Stimulated activated CD8-positive, alpha-beta memory T cell treated with anti-CD3 and anti-CD28 coated beads, Interleukin-7, amount 100 ng/mL, for 4 hours (primary cell): ENCODE results near the gene TUFM.
"Not testable (repeated sequence)": the region's sequence is repeated elsewhere in the genome, so short reads cannot be mapped to it uniquely, and the experiment has no call there.

Experiments
- DNase-seq, 2 donors: peaks; one replicate each; pipeline ENCODE4 v3.0.0-alpha.2; 2020; ENCODE audit warnings: low read depth in 2 of 2

Gene TUFM

DNA sequence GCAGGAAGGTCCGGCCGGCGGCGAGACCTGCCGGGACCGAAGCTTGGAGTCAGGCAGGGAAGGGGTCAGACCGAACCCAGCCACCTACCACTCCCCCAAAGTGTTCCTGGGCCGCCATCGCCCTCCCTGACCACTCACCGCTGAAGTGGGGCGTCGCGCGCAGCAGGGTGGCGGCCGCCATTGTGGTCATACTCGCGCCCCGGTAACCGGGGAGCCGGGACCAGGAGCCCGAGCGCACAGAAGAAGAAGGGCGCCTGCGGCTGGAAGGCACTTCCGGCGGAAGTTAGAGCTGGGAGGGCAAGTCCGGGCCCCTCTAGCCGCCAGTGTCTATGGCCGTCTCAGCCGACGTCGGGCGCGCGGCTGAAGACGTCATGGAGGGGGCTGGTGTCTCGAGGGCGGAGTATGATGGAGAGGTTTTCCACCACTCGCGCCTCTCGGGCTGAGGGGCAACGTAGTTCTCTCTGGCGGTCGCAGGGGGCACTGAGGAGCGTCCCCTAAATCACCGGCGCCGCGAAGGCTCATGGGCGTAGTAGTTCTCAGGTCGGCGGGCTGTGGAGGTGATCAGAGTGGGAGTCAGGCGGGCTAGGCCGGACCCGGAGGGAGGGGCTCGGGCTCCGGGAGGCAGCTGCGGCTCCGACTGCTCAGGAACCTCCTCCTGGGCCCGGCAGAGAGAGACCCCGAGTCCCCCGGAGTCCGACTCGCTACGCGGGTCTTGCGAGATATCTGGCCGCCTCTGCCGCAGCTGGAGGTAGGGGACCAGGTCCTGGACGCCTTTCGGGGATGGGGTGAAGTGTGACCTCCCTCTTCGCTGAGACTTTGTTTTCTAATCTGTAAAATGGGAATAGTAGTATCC lies at the start of gene TUFM:
TSS of gene TUFM (minus strand) at position 269 of the 853 bp plus-strand sequence. CDS start at position 190, 79 bp downstream.
- DNase-seq: peak; percentile 96 to 98

DNA sequence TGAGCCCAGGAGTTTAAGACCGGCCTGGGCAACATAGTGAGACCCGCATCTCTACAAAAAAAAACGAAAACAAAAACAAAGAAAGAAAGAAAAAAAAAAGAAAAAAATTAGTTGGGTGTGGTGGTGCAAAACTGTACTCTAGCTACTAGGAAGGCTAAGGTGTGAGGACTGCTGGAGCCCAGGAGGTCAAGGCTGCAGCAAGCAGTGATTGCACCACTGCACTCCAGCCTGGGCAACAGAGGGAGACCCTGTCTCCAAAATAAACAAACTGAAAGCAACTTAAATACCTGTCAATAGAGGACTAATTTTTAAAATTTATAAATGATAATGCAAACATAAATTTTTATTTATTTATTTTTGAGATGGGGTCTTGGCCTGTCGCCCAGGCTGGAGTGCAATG lies 49.5 kb upstream of the TUFM start:
- no peak for DNase-seq

DNA sequence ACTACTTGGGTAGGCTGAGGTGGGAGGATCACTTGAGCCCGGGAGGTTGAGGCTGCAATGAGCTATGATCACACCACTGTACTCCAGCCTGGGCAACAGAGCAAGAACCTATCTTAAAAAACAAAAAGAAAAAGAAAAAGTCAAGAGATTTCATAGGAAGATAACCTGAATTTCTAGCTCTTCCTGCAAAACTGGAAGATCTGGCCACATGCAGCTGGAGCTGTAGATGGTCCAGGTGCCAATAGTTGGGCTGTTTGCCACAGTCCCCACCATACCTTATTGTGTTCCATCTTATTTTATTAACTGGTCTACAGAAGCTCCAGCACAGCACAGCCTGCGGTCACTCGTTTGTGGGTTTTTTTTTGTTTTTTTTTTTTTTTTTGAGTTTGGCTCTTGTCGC lies 47.1 kb upstream of the TUFM start:
- DNase-seq: no peak

DNA sequence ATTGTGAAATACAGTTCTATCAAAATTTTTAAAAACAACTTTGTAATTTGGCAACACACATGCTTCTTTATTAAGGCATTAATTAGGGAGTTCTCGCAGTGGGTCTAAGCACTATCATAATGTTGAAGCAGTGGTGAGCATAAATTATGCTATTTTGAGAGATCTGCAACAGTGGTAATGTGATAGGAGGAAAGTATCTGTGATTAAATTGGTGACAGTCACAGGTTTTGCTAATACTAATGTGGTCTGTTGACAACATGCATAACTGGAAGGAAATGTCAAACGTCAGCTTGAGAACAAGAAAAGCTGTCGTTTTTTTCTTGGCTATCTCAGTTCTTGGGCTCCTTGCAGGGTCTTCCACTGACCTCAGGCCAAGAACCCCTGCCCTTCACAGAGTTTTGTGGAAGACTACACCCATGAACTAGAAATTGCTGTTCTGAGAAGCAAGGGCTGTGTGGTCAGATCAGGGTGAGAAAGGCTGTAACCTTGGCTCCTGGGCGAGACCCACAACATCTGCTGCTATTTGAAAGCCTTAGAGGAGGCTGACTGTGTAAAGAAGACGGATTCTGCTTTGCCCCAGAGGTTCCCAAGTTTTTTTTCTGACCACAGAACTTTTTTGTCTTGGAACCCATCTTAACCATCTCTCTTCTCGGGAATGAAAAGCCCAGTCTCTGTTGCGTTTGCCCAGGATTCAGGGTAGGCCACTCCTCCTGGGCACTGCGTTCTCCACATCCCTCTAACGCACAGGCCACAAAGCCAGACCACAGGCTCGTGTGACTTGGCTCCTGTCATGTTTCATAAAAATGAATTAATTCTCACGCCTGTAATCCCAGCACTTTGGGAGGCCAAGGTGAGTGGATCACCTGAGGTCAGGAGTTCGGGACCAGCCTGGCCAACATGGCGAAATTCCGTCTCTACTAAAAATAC lies 46.1 kb upstream of the TUFM start:
- no peak for DNase-seq

DNA sequence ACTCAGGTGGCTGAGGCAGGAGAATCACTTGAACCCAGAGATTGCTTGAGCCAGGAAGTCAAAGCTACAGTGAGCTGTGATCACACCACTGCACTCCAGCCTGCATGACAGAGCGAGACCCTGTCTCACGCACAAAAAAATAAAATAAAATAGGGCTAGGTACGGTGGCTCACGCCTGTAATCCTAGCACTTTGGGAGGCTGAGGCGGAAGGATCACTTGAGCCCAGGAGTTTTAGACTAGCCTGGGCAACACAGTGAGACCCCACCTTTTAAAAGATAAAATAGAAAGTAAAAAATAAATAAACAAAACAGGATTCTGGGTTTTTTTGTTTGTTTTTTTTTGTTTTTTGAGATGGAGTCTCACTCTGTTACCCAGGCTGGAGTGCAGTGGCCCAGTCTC lies 44.2 kb upstream of the TUFM start:
- not testable (repeated sequence) for DNase-seq

DNA sequence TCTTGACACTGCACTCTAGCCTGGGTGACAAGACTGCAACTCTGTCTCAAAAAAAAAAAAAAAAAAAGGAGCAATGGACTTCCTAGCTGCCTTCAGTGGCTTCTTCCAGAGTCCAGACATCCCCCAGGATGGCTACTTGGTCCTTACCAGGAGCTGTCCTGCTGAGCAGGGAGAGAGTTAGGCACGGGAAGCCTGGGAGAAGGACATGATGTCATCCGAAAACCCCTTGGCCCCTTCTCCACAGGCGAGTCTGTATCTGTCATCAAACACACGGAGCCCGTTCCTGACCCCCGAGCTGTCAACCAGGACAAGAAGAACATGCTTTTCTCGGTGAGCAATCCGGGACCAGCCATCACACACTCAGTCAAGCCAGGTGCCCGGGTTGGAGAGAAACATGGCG lies 40.8 kb upstream of the TUFM start:
- DNase-seq: no peak

DNA sequence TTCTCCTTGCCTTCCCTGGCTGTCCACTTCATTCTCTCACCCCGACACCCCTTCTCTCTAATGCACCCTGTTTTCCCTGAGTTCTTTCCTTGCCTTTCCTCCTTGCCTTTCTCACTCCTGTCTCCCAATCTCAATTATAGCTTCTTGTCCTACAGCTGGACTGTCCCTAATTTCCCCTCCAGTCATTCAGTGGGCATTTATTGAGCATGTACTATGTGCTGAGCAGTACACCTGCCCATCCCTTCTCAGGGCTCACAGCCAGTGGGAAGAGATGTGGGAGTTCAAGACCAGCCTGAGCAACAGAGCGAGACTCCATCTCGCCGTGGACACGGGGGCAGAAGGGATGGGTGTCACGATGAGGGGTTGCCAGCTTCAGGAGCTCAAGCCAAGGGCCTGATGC lies 37.9 kb upstream of the TUFM start:
- DNase-seq: no peak

DNA sequence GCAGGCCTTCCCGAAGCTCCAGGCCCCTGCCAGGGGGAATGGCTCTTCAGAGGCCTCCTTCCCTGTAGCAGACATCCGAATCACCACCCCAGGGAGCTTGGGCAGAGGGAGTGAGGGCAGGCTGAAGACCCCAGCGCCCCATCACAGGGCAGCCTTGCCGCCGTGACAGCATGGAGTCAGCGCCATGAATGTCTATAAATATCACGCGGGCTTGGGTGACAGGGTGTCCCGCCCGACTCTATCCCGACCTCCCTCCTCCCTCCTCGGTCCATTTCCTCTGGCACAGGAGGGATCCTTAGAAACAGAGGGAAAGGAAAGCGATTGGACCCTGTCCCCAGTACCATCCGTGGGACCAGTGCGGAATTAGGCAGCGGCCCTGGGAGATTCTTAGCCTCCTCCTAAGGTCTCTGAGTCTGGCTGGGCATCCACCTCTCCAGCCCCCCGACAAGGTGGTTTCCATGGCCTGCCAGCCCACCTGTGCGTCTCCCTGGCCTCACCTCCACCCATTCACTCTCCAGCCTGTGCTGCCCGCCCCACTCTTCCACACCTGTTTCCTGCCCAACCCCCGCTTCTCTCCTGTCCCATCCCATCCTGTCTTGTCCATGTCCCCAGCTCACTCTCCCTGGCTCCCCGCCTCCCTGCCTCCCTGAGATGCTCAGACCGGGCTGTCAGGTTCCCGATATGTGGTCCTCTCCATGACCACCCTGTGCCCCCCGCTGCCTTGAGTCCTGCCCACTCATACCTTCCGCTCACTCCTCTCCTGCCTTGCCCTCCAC lies 37.3 kb upstream of the TUFM start:
- no peak for DNase-seq

DNA sequence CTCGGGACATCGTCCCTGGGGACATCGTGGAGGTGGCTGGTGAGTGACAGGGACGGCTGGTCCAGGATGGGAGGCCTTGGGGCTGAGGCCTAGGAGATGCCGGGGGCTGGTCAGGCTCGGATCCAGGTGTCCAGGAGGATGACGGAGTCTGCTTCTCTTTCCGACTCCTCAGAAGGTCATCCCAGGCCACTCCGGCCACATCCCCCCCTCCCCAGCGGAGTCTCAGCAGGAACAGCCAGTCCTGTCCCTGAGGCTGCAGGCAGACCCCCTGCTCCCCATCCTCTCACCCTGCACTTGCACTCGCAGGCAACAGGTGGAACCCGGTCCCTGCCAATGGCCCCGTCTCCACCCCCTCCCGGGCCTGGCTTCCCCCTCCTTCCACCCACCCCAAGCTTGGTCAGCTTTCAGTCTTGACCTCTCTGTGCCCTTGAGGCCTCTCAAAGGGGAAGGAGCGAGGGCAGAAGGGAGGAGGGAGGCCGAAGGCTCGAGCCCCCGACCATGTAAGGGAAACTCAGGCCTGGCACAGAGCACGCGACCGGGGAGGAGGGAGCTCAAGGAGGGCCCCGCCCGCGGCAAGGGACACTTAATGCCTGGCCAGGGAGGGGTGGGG lies 36.5 kb upstream of the TUFM start:
- no peak for DNase-seq

DNA sequence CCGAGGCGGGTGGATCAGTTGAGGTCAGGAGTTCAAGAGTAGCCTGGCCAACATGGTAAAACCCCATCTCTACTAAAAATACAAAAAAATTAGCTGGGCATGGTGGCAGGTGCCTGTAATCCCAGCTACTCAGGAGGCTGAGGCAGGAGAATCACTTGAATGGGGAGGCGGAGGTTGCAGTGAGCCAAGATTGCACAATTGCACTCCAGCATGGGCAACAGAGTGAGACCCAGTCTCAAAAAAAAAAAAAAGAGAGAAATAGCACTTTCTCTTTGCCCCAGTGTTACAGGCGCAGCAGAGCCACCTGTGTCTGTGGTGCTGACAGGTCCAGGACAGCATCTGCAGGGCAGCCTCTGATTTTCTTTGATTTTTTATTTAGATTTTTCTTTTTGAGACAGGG lies 35.4 kb upstream of the TUFM start:
- not testable (repeated sequence) for DNase-seq

DNA sequence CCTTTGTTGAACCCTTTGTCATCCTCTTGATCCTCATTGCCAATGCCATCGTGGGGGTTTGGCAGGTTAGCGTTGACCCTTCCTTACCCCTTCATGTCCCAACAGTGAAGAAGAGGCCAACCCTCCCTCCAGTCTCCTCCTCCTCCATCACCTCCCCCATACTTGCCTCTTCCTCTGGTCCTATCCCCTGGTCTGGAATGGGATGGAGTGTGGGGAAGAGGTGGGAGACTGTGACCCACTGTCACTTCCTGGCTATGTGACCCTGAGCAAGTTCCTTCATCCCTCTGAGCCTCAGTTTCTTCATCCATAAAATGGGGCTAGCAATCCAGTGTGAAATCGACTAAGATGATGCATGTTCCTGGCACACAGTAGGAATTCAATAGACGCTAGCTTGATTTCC lies 34.8 kb upstream of the TUFM start:
- DNase-seq: no peak

DNA sequence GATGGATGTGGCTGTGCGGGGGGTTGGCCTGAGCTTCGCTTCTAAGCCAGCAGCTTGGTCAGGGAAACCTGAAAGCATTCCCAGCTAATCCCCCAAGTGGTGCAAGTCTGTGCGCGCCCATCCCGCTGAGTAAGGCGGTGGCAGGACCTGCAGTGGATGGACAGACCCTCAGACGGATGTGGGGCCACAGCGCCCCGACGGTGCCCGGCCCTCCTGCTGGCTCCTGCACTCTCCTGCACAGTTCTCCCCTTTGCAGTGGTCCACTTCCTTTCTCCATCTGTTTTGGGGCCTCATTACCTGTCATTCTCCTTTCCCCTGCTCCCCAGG lies 34.4 kb upstream of the TUFM start:
- DNase-seq: no peak

DNA sequence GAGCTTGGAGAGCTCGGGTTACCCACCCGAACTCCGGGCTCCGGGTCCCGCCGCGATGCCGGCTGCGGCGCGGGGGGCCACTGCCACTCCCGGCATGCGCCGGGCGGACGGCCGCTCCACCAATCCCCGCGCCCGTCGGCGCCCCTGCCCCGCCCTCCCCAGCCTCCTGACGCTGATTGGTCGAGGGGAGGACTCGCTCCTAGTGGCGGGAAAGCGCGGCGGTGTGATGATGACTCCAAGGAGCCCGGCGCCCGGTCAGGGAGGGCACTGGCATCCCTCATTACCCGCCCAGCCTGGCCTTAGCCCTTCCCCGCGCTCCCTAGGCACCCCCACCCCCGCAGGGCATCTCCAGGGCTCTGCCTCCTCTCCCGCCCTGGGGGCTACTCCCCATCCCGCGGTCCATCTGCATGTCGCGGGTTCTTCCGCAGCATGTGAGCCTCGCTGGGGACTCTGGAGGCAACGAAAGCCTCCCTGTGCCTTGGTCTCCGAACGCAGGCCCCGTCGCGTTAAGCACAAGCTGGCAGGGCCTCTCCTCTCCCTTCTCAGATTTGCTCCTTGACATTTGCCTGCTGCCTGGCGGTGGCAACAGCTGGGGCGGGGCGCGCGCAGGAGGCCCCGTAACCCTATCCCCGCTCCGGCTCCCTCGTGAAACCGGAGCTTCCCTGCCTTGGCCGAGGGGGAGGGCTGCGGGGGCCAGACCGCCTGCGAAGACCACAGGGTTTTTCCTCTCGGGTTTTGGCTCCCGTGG lies 33.9 kb upstream of the TUFM start:
- DNase-seq: peak; percentile 79 to 85

DNA sequence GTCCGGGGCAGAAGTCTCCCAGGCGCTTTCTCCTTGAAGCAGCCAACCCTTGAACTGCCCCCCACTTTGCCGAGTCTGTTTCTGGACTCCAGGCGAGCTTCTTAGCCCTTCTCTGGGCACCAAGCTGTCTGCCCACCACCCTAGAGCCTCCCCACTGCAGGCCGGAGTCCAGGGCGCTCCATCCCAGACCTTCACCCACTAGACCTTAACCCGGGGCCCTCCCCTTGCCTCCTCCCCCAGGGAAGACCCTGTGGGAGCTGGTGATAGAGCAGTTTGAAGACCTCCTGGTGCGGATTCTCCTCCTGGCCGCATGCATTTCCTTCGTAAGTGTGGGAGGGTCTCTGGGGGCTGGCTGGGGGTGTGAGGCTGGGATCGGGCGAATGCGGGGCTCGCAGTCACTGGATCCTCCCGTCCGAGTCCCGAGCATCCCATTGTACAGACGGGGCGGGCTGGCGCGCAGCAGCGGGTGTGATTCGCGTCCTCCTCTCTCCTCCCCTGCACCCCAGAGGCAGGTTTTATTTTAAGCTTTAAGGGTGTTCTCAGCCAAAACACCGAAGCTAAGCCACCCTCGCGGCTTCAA lies 33.2 kb upstream of the TUFM start:
- no peak for DNase-seq

DNA sequence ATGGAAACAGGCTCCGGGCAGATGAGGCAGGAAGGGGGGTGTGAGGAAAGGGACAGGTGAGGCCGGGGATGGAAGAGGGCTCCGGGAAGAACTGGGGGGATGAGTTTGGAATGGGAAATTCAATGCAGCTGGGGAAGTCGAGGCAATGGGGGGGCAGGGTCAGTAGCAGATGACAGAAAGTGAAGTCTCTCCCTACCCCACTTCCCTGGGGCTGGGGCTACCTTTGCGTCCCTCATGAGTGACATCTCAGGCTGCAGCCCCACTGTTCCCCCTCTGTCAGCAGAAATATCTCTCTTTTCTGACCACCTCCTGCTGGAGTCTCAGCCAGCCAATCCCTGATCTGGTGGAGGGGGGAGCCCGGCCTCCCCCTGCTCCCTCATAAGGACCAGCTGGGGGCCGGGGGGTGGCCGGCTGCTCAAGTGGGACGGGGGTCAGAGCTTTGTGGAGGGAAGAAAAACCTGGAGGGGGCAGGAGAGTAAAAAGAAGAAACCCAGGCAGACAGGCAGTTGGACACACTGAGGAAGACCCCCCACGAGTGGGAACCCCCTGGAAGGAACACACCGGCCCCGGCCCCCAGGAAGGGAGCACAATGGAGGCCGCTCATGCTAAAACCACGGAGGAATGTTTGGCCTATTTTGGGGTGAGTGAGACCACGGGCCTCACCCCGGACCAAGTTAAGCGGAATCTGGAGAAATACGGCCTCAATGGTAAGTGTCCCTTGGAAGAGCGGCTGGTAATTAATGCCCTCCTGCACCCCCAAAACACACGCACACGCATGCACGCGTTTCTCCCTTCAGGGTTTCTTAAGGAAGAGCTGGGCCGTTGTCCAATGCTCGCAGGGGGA lies 32.2 kb upstream of the TUFM start, which contains the start of gene ATP2A1:
TSS of gene ATP2A1 (plus strand) at position 406 of the 844 bp plus-strand sequence. CDS start at position 590, 184 bp downstream.
- DNase-seq: no peak

DNA sequence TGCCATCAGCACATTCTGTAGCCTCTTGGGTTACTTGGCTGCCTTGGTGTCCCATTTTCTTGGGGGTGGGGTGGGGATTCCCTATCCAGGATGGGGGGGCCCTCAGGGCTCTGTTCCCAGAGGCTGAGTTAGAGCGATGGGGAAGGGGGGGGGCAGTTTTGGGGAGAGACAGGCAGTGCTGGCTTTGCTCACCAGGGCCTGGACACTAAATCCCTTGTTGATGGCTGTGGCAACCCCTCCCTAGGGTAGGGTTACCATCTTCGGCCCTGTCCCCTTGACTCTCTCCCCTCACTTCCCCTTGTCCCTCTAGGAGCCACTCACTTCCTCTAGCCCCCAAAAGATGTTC lies 31.5 kb upstream of the TUFM start:
- DNase-seq: no peak

DNA sequence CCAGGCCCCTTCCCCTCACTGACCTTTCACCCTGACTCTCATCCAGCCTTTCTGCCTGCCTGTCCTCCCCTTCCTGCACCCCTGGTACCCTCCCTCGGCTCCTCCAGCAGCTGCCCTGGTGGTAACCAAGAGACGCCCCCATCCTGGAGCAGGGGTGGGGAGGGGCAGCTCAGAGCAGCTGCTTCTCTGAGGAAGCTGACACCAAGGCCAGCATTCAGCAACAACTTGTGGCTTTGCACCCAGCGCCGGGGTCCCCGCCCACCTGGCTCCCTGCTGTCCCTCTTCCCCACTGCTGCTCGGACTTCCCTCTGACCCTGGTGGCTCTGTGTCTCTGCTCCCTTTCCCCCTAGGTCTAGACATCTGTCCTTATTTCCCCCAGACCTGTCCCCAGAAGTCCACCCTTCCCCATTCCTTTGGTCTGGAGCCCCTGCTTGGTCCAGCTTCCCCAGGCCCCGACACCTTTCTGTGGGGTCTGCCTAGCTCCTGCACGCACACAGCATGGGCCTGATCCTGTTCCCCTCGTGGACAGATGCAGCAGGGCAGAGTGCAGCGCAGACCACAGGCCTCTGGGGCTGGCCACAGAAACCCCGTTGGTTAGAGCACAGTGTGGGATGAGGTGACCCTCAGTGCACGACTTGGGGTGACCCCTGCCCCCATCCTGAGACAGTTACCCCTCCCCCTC lies 31.0 kb upstream of the TUFM start:
- DNase-seq: no peak

DNA sequence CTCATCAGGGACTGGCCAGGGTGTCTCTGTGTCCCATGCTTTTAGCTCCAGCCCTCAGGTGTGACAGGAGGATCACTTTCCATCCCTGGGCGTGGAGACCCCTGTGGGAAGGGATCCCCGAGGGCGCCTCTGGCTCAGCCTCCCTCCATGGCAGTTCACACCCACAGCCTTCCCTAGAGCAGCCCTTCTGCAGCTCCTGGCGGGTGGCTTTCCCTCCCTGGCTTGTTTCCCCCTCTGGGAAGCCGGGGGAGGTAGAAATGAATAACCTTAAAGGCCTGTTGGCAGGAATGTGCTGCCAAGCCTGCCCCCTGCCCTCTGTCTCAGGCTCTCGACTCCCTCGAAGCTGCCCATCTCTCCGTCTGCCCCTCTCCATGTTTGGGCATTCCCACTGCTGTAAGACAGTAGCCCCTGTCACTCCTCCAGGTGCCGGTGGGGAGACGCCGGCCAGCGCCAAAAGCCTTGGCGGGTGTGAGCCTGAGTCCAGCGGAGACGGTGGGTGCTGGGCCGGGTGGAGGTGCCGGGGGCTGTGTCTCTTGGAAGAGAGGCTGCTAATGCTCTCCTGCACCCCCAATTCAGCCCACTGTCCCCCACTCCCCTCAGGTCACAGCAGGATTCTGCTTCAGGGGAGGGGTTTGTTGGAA lies 30.0 kb upstream of the TUFM start:
- DNase-seq: no peak
